ENCODE measurements around the gene CNDP2.

The CNDP2 gene

DNA sequence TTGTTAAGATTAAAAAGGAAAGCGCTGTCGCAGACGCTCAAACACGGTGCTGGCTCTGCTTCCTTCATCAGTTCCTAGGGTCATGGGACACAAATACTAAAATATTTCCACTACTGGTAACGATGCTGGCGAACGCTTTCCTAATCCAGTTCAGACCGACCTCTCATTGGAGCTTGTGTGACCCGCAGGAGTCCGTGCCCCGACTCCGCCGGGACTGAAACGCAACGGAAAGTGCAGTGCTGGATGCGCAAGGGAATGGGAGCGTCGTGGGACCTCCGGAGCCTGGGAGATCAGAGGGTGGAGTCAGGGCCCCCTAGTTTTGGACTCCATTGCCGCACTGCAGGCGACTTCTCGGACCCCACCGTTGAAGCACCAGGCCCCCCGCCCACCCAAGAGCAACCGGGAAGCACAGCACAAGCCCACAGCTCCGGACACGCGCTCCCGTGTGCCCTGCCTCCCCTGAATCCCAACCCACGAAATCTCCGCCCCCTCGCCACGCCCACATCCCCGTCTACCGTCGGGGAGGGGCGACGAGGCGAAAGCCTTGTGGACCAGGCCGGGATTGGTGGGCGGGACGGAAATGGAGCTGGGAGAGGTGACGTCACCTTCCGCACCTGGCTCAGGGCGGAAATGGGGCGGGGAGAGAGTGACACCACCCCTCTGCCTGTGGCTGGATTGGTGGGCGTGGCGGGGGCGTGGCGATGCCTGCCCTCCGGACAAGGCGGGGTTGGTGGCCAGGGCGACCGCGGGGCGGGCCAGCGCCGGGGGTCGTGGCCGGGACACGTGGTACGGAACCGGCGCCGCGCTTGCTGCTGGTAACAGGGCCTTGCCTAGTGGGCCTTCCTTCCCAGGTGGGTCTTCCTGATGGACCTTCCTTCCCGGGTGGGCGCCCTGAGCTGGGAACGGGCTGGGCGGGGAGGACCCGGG is at the start of gene CNDP2:
Gene CNDP2 (plus strand): TSS at position 783 of the 927 bp plus-strand sequence. CDS start 3,611 bp downstream, outside the sequence.
- peak within 1 kb of the TSS; percentile 80 for H3K4me3 ChIP-seq (ENCODE audit: low read depth, low read length)
- DNase-seq (ENCODE audit: low read depth): peak; percentile 94

DNA sequence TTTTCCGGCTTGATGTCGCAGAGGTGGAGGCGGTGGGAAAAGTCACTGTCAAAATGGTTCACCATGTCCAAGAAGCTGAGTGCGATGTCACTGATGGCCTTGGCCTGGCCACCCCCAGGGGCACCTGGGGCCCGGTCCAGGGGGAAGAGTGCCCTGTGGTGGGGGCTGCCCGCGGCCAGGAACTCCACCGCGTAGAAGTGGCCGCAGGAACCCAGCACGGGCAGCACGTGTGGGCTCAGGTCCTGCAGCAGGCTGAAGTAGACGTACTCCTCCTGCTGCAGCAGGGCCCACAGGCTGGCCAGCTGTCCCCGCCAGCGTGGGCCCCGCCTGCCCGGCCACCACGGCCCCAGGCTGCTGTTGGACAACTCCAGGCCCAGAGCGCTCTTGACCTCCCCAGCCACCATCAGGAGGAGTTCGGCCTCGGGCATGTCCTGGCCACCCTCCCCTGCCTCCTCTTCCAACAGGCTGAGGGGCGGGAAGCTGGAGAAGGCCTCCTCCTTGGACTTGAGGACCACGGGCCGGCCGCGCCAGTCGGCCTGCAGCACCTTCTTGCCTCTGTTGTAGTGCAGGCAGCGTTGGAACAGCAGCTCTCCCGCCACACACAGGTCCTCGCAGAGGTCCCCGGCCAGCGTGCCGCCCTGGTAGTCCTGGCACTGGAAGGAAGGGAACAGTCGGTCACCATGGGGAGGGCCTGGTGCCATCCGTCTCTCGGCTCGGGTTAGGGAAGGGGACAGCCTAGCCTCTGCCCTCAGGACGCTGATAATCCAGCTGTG is 49.3 kb upstream of the CNDP2 start:
- no peak overlapping the region for H3K4me3 ChIP-seq (ENCODE audit: low read depth, low read length)
- no peak for DNase-seq (ENCODE audit: low read depth)

DNA sequence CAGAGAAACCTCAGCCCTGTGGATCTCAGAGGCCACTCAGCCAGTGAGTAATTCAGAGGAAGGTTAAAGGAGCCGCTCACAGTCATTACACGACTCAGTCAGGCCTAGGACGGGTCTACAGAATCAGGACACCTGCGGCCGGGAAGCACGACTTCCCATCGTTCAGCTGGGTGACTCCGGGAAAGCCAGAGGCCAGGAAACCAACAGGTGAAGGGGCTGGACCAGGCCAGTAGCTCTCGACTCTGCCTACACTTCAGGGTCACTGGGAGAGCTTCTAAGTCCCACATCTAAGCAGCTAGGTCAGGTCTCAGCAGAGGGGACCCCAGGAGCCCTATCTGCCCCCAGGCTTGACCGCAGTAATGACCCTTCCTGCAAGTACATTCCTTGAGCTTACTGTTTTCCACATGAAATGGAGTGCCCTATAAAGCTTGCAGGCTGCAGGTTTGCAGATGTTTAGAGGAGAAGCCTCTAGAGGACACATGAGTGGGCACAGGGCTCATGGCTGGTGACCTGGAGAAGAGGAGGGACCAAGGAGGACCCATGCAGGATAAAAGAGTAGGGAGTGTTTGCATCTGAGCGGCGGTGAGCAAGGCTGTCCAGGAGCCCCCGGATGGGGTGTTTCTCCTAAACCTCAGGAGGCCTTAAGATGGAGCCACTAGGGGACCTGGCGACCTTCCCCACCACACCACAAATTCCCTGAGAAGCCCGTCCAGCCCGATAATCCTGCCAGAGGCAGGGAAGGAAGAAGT is 48.6 kb upstream of the CNDP2 start:
- H3K4me3 ChIP-seq (ENCODE audit: low read depth, low read length): no peak overlapping the region
- no peak for DNase-seq (ENCODE audit: low read depth)

DNA sequence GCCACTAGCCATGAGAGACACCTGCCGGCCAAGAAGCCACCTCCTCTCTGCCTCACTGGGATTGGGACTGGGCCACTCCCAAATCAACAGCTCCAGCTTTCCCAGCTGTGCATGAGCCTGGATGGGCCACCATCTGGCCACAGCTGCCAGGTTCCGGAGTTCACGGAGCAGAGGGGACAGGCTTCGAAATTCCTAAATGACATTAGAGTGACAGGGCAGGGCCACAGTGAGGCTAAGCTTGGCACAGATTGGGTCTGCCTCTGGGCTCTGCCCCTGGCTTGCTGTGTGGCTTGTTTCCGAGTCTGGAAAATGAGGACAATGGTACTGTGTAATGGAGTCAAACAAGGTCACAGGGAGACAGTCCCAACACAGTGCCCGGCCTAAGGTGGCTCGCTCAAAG is 45.5 kb upstream of the CNDP2 start:
- no peak for DNase-seq (ENCODE audit: low read depth)
- H3K4me3 ChIP-seq (ENCODE audit: low read depth, low read length): no peak overlapping the region

DNA sequence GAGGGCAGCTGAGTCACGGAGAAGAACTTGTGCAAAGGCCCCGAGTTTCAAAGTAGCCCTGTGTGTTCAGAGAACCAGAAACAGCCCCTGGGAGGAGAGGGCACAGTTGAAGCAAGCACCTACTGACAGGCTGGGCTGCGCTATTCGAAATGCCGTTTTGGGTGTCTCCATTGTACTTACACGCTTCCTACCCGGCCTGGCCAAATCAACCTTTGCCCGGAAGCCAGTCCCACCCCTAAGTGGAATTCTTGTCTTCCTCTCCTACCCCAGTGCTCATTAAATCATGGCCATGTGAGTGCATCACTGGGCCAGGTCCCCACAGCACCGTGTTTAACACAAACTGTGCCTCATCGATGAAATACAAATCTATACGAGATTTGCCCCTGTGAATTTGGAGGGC is 45.0 kb upstream of the CNDP2 start:
- H3K4me3 ChIP-seq (ENCODE audit: low read depth, low read length): no peak overlapping the region
- no peak for DNase-seq (ENCODE audit: low read depth)

DNA sequence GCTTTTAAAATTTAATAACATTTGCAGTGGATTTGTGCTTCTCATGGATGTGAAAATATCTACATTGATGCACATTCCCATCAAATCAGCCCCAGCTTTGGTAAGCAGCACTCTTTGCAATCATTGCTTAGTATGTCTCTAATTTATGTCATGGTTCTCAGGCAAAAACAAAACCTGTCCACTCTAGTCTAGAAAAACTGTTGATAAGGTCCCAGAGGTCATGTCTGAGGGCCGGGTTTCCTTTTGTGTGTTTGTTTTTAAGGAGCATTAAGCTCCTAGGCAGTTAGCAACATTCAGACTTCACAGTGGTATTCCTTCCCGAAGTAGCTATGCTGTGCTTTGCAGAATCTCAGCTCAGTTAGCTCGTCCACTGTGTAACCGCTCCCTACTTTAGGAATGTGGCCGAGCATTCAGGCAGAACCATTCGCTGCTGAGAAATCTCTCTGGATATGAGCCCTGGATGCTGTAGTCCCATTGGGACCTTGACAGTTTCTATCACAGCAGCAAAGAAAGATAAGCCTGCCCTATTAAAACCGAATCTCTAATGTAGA is 43.1 kb upstream of the CNDP2 start:
- DNase-seq (ENCODE audit: low read depth): no peak
- no peak overlapping the region for H3K4me3 ChIP-seq (ENCODE audit: low read depth, low read length)

DNA sequence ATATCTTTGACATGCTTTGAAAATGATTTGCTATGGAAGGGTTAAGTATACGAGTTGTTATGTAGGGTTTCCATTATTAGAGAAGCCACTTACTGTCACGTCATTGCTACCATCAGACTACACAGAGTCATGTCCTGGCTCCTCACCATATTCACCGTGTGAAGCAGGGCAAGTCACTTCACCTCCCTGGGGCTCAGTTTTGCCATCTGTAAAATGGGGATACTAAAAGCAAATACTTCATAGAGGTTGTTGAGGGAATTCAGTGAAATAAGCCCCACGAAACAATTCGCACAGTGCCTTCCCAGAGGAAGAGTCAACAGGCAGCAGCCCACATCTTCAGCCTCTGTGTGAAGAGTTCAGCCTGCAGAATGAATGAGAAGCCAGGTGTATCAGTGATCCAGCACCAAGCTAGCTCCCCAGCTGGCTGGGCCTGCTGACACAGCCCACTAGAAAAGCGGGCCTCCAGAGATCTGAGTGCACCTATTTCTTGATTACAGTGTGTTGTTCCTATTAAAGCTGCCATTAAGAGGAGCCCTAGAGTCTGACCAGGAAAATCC is 42.4 kb upstream of the CNDP2 start:
- no peak overlapping the region for H3K4me3 ChIP-seq (ENCODE audit: low read depth, low read length)
- DNase-seq (ENCODE audit: low read depth): no peak

DNA sequence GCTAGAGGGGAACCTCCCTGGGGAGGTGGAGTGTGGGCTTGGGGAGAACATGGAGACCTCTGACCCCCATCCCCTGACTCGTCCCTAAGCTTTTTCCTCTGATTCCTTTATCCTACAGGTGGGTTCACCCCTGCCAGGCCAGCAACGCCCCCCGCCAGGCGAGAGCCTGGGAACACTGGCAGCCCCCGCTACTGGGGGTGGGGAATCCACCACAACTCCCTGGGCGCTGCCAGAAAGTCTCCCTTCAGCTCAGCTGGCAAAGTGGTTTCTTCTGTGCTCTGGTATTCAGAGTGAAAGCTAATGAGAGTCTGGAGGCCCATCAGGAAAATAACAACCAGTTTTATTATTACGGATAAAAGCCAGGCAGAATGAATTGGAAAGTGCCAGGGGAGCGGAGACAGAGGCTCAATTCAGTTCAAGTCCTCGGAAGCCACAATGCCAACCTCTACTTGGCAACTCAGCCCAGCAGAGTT is 41.8 kb upstream of the CNDP2 start:
- H3K4me3 ChIP-seq (ENCODE audit: low read depth, low read length): no peak overlapping the region
- no peak for DNase-seq (ENCODE audit: low read depth)

DNA sequence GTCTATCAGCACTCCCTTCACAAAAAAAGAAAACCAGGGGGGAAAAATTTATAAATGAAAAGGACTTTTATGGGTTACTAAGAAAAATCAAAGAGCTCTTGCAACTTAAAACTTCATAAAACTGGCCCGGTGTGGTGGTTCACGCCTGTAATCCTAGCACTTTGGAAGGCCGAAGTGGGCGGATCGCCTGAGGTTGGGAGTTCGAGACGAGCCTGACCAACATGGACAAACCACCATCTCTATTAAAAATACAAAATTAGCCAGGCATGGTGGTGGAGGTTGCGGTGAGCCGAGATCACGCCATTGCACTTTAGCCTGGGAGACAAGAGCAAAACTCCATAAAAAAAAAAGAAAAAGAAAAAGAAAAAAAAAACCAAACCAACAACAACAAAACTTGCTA is 40.8 kb upstream of the CNDP2 start:
- no peak for DNase-seq (ENCODE audit: low read depth)
- no peak overlapping the region for H3K4me3 ChIP-seq (ENCODE audit: low read depth, low read length)

DNA sequence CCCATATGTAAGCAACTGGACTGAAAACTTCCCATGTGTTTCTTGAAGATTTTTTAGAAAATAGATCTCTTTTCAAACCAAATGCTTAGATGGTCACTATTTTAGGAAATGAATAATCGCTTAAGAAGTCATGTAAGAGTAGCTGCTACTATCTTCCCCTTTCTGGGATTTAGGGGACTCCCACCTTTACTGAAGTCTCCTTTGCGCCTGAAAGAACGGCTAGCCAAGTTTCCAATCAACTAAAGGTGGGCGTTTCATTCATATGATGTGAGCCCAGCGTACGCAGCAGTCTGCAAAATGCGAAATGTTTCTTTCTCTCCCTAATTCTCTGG is 40.2 kb upstream of the CNDP2 start:
- DNase-seq (ENCODE audit: low read depth): no peak
- H3K4me3 ChIP-seq (ENCODE audit: low read depth, low read length): no peak overlapping the region

DNA sequence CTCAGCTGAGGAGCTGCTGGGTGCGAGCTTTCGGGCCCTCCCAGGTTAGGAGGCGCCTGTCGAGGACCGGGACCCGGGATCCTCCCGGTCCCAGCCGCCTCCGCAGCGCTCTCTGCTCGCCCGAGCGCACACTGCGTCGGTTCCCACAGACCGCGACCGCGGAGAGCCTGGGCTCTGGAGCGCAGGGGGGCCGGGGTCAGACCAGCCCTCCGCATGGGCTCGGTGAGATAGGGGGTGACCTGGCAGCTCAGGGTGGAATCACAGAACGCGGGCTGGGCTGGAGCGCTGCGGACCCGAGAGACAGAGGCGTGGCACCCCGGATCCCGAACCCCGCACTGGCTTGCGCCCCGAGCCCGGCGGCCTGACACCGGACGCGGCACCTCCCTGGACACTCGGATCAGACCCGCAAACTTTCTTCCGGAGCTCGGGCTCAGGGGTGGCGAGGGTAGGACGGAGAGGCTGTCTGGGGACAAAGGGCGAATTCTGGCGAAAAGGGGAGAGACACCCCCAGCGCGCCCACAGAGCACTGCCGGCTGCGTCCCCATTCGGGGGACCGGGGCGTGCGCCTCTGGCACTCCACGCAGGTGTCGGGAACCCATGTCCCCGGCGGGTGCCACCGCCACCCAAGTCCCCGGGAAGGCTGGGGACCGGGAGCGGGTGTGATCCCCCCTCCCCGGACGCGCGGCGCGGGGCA is 39.7 kb upstream of the CNDP2 start:
- no peak overlapping the region for H3K4me3 ChIP-seq (ENCODE audit: low read depth, low read length)
- DNase-seq (ENCODE audit: low read depth): no peak

DNA sequence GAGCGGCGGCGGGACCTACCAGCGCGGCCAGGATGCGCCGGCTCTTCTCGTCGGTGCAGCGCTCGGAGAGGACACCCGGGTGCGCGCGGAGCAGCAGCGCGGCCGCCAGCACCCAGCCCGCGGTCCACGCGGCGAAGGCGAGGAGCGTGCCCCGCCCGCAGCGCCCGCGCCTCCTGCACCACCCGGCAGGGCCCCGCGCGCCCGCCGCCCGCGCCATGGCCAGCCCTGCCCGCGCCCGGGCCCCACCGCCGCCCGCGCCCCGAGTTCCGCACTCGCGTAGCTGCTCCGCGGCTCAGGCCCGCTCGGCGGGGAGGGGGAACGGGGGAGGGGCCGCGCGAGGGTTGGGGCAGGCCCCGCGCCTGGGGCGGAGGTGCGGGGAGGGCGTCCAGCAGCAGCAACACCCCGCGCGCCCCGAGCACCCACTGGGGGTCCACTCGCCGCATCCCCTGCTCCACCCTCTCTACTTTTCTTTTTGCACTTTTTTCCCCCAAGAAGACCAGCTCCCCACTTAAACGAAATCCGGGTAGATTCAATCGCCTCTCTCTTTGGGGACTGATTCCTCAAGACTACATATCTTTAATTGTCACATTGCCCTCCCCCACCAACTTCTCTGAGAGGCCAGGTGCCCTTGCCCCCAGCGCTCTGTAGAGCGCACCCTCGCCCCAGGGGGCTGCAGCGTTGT is 39.0 kb upstream of the CNDP2 start, which contains the start of gene DIPK1C:
Gene DIPK1C (minus strand): TSS at position 266 of the 682 bp plus-strand sequence. CDS start 49 bp downstream, at position 217.
- H3K4me3 ChIP-seq (ENCODE audit: low read depth, low read length): no peak within 1 kb of the TSS
- no peak for DNase-seq (ENCODE audit: low read depth)

DNA sequence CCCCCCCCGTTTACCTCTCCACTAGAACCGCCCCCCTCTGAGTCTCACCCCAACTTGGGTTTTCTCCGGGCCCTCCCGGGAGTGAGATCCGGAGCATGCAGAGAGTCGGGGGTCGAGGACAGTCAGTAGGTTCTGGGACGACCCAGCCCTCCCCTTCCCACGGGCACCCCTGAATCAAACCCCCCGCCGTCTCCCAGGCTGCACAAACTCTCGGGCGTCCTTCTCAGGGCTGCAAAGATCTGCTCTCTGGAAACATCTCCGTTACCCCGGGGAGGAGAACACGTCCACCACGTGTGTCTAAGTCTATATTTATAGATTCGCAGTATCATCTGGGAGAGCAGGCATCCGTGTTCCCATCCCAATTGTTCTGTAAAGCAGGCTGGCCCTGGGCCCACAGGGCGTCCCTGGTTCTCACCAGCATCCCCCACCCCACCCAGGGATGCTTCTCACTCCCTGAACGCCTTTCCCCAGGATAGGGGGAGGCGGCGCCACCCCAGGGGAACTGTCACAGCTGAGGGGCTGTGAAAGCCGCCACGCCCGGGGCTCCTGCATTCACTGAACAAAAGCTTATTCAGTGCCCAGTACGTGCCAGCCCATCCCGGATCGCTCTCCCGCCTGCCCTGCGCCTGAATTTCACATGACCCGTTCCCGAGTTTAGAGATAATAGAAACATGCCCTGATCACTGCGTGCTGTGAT is 38.3 kb upstream of the CNDP2 start:
- no peak for DNase-seq (ENCODE audit: low read depth)
- H3K4me3 ChIP-seq (ENCODE audit: low read depth, low read length): no peak overlapping the region

DNA sequence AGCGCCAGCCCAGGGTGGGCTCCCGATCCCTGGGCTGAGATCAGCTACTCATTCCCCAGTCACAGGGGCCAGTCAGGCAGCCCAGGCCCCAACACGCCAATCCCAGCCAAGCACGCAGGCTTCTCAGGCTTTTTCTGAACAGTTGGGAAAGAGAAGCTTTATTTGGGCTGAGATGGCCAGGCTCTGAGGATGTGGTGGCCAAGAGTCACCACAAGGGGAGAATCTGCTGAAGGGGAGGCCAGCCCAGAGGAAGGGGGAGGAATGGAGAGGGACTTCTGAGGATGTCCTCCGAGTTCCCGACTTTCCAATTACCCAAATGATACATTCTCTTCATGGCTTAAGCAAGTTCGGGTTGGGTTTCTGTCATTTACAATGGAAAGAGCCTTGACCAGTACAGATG is 36.3 kb upstream of the CNDP2 start:
- H3K4me3 ChIP-seq (ENCODE audit: low read depth, low read length): no peak overlapping the region
- no peak for DNase-seq (ENCODE audit: low read depth)

DNA sequence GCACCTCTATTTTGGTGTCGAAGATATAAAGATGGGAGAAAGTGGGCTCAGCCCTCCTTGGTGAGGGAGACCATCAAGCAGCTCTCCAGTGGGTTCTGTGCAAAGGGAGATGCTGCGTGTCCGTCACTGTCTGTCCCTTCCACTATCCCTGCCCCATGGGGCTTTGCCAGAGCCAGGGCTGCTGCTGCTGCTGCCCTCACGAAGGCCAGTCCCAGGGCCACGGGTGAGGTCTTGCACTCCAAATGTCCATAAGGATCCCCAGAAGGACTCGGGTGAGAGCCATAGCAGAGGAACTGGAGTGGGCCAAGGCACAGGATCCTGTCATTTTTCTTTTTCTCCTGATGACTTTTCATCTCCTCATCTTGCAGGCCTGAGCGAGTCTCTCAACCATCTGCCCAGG is 35.3 kb upstream of the CNDP2 start:
- DNase-seq (ENCODE audit: low read depth): no peak
- no peak overlapping the region for H3K4me3 ChIP-seq (ENCODE audit: low read depth, low read length)

DNA sequence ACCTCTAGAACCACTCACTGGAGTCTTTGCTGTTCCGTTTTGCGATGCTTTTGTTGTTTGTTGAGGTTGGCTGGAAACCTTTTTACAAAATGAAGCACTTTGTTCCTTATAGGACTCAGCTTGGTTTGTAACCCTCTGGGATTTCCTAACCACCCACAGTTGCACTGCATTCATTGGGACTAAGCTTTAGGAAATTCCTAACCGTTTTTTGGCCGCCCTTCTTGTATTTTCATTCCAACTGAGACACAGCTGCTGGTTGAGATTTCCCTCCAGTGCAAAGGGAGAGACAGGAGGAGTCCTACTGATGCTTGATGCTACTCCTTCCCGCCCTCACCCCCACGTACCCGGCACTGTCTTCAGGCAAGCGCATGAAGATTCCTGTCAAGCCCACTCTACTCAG is 32.9 kb upstream of the CNDP2 start:
- H3K4me3 ChIP-seq (ENCODE audit: low read depth, low read length): no peak overlapping the region
- no peak for DNase-seq (ENCODE audit: low read depth)

DNA sequence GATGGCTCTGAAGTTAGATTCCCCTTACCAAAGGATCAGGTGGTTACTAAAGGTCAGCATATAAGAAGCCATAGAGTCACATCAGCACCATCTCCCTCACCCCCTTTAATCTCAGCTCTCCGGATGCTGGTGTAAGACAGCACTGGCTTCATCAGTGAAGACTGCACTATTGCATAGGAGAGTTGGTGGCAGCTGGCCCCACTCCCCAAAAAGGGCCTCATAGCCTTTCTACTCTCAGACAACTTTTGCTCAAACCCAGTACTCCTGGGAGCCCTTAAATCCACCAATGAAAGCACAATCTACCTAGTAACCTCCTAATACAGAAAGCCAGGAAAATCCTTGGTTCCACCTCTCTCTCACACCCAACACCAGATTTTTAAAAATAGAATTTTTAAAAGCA is 32.2 kb upstream of the CNDP2 start:
- DNase-seq (ENCODE audit: low read depth): no peak
- H3K4me3 ChIP-seq (ENCODE audit: low read depth, low read length): no peak overlapping the region

DNA sequence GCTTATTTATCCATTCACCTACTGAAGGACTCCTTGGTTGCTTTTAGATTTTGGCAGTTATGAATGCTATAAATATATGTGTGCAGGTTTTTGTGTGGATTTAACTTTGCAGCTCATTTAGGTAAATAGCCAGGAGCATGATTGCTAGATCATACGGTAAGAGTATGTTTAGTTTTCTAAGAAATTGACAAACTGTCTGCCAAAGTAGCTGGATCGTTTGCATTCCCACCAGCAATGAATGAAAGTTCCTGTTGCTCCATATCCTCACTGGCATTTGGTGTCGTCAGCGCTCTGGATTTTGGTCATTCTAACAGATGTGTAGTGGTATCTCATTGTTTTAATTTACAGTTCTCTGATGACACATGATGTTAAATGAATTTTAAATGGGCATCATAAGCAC is 30.4 kb upstream of the CNDP2 start:
- no peak overlapping the region for H3K4me3 ChIP-seq (ENCODE audit: low read depth, low read length)
- DNase-seq (ENCODE audit: low read depth): no peak
